OCI-LY3 (cell line): ENCODE measurements around the gene ORM1.

ENCODE experiments used
- CTCF ChIP-seq: fragments of 200-600, 300-600 bp; sonication (generic); IDR thresholded peaks from 2 replicates; pipeline ENCODE4 v1.5.1; 2014; ENCODE audit warnings: antibody characterized with exemption, low read length, low read depth
- EZH2phosphoT487 ChIP-seq: fragments of 200-600 bp; shearing (Covaris generic); IDR thresholded peaks from 2 replicates; pipeline ENCODE4 v1.6.1; 2018; ENCODE audit warnings: antibody characterized with exemption, mixed run types, low read depth

DNA sequence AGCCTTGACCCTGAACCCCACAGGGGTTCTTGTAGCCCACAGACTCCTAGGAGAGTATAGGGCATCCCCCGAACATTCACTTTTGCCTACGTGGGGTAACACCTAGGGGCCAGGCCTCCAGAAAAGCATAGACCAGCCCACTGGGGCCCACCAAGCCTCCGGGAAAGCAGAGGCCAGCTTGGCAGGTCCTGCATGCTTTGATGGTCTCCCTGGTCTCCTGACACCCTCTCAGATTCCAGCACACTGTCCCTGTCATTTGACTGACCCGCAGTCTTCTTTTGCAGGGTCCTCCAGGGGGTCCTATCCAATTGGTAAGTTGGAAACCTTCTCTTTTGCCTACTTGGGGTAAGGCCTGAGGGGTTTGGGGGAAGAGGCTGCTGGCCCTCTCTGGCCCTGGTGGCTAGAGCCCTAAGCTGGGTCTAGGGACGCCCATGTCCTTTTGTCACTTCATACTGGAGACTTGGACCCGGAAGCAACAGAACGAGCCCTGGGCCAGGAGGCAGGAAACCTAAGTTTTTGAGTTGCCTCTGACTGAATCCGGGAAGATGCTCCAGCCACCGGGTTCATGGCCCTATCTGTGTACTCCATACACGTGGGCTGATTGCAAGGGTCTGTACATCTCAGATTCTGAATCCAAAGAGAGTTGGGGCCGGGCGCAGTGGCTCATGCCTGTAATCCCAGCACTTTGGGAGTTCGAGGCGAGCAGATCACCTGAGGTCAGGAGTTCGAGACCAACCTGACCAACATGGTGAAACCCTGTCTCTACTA lies 20.9 kb upstream of the ORM1 start:
- no peak for TF ChIP-seq CTCF
- no peak for TF ChIP-seq EZH2phosphoT487
